HG03565 (cell line): ENCODE data around the gene MARCHF10.

Experiments used
- ATAC-seq: cut with Tn5 transposase; IDR thresholded peaks from one replicate; pipeline ENCODE4 v1.9.1; 2021; ENCODE audit warnings: mild to moderate bottlenecking, moderate library complexity; ENCODE audit not compliant: unreplicated experiment

MARCHF10 gene

DNA sequence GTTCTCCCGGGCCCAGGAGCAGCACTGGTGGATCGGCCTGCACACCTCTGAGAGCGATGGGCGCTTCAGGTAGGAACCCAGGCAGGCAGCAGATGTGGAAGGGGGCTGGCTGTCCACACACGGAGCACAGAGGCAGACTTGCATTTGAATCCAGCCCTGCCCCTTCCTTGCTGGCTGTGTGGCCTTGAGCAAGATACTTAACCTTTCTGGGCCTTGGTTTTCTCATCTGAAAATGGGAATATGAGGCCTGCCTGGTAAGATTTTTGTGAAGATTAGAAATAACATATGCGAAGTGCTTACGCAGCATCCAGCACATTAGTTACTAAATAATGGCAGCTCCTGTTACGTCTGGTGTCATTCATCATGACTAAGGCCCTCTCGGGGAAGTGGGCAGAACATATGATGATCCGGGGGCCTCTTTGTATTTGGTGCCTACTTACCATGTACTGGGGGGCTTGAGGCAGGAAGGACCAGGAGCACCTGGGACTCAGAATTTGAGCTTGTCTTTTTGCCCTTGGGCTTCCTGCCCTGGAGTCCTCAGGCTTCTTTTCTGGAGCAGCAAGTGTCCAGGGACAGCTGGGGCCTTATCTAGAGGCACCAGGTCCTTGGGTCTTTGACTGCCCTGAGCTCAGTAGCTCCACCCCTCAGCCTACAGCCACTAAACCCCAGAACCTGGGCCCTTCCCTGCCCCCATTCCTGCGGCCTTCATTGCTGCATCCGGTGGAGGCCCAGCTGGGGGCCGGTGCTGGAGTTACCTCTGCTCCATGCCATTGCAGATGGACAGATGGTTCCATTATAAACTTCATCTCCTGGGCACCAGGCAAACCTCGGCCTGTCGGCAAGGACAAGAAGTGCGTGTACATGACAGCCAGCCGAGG is 126.8 kb downstream of the MARCHF10 start:
- no peak for ATAC-seq

DNA sequence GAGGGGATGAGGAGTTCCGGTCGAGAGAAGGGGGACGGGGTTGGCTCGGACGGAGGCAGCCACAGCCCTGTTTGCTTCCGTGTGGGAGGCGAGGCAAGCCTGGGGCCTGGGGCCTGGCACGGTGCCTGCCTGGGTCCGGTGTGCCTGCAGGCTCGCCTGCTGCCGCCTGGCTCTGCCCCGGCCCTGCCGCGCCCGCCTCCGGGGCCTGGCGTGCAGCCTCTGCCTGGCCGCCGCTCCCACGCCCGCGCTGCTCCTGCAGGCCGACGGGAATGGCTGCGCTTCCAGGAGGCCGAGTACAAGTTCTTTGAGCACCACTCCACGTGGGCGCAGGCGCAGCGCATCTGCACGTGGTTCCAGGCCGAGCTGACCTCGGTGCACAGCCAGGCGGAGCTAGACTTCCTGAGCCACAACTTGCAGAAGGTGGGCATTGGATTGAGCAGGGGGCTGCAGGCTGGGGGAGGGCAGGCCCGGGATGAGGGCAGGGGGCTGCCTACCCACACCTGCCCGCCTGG is 127.5 kb downstream of the MARCHF10 start:
- no peak for ATAC-seq

DNA sequence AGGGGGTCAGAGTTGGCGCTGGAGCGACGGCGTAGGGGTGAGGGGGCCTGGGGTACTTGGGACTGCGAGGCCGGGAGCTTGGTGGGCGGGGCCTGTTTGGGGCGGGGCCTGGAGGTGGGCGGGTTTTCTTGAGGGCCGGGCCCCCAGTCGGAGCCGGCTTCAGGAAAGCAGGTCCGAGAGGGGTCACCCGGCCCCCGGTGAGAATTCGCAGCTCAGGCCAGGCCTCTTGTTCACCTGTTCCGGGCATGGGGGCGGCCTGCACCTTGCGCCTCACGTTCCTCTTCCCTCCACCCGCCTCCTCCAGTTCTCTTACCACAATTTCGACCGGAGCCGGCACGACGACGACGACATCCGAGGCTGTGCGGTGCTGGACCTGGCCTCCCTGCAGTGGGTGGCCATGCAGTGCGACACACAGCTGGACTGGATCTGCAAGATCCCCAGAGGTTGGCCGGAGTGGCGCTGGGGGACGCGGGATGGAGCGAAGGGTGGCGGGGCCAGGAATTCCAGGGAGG is 128.2 kb downstream of the MARCHF10 start:
- ATAC-seq, result no peak

DNA sequence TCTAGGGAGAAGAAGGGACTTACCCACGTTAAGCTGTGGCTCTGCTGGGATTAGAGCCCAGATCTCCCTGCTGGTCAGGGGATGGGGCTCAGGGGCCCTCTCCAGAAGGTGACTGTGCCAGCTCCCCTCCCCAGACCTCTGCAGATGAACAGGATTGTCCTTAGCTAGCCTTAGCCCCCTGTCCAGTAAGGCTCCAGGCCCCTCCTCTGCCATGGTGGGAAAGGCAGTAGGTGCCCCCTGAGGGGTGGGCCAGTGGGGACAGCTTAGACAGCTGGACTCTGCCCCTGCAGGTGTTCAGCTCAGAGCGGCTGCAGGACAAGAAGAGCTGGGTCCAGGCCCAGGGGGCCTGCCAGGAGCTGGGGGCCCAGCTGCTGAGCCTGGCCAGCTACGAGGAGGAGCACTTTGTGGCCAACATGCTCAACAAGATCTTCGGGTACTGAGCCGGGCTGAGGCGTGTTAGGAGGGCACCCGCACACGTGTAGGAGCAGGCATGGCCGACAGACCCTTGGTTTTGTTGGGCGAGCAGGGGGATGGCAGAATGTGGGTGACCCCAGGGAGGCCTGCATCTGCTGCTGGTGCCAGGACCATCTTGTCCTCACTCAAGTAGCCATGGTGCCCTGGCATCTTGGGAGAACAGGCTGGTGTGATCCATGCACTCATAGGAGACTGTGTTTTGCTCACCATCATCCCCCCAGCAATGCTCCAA is 129.7 kb downstream of the MARCHF10 start:
- ATAC-seq, result no peak

DNA sequence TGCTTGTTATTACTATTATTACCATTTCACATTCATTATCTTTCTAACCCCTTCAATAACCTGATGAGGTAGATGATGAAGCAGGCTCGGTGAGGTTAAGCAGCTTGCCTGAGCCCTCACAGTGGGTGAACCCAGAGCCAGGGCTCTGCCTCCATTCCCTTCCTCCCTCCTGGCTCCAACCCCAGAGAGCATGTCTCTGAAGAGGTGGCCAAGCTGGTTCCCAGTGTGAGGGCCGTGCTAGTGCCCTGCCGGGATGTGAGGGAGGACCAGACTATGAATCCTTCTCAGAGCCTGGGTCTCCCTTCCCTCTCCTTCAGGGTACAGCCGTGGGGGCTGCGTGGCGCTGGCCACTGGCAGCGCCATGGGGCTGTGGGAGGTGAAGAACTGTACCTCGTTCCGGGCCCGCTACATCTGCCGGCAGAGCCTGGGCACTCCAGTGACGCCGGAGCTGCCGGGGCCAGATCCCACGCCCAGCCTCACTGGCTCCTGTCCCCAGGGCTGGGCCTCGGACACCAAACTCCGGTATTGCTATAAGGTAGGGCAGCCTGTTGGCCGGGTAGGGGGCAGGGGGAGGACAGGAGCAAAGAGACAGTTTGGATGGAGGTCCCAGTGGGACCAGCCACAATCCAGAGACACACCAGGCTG is 131.0 kb downstream of the MARCHF10 start:
- ATAC-seq, result no peak

DNA sequence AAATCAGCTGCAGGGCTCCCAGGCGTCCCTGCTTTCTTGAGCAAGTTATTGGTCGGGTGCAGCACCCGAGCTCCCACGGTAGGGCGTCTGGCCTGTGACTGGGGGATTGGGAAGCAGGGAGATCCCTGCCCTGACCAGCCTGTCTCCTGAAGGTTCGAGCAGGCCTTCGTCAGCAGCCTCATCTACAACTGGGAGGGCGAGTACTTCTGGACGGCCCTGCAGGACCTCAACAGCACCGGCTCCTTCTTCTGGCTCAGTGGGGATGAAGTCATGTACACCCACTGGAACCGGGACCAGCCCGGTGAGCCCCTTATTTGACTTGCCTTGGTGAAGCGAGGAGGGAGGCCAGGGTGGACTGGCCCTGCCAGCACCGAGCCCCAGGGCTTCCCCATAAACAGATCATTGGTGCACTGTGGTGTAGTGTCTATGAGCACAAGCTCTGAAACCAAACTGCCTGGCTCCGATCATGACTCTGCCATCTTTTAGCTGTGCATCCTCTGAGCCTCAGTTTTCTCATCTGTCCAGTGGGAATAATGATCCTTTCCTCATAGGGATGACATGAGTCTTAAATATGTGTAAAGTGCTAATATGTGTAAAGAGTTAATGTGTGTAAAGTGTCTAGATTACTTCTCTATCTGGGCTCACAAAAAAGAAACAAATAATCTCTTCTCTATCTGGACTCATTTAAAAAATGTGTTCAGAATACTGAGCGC is 131.7 kb downstream of the MARCHF10 start:
- ATAC-seq, result no peak

DNA sequence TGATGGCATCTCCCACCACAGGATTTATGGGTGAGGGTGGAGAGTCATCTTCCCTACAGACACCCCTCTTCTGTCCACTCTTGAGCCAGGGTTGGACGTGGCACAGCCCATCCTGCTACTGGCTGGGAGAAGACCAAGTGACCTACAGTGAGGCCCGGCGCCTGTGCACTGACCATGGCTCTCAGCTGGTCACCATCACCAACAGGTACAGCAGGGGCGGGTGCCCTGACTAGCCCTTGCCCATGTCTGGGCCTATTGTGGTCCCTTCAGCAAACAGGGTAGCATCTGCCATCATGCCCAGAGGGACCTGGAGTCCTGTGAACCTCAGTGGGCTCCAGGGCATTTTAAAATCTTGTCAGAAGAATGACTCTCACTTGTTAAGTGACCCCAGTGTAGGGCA is 132.4 kb downstream of the MARCHF10 start:
- ATAC-seq, result no peak

DNA sequence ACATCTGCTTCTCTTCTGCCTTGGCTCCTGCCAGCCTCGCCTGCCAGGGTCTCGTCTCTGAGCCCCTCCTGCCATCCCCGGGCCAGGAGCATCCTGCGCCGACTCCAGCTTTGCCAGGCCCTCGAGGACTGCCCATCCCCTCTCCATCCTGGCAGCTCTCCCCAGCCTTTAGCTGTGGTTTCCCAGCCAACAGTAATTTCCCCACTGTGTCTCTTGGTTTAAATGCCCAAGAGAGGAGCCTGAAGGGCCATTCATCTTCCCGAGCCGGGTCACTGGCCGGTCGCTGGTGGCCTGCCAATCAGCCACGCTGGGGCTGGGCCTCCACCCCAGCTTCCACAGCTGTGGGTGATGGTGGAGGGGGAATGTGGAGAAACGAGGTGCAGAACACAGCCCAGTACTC is 132.9 kb downstream of the MARCHF10 start:
- no peak for ATAC-seq

DNA sequence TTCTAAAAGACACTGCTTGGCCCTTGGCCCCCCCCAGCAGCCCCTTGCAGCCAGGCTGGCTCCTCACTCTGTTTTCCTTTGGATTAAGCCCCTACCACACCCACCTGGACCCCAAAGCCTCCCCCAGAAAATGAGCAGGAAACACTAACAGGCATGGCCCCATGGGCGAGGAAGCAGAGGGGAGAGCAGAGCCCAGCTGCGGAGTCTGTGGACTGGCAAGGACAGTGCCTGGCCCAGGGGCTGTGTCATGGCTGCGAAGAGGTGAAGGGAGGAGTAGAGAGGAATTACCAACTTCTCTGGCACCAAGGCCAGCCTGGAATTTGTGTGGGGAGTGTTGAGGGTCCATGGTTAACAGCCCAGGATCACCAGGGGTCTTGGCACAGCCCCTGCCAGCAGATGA is 133.3 kb downstream of the MARCHF10 start:
- no peak for ATAC-seq

DNA sequence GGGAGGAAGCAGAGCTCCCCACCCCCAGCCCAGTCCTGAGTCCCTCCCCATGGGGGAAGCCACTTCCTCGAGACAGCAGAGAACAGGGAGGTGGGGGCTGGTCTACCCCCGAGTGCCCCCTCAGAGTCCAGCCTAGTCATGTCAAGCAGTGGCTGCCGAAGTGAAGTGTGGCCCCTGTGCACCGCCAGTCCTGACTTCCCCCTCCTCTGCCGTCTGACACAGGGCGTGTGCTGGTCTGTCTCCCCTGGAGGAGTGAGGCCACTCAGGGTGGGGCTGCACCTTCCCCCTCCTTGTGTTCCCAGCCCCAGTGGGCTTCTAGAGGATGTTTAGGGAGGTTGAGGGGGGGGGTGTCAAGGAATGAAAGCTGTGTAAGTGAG is 133.8 kb downstream of the MARCHF10 start:
- no peak for ATAC-seq

DNA sequence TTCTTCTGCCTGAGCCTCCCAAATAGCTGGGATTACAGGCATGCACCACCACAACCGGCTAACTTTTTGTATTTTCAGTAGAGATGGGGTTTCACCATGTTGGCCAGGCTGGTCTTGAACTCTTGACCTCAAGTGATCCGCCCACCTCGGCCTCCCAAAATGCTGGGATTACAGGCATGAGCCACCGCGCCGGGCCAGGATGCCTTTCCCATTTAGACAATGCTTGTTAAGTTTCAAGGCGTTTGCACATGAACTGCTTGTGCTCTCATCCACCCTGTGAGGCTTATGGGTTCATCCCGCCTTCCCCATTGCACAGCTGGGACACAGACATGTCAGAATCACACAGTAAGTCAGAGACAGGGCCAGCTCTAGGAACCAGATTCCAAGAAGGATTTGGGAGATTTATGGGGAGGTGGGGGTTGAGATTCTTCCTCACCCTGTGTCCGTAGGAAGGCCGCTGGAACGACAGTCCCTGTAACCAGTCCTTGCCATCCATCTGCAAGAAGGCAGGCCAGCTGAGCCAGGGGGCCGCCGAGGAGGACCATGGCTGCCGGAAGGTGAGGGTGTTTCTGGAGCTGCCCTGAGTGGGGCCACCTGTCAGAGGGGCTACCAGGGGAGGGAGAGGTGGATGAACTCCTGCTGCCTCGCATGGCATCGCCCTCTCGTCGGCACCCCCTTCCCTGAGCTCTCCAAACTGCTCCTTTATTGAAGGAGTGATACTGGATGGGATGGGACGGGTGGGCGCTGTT is 134.3 kb downstream of the MARCHF10 start:
- no peak for ATAC-seq

DNA sequence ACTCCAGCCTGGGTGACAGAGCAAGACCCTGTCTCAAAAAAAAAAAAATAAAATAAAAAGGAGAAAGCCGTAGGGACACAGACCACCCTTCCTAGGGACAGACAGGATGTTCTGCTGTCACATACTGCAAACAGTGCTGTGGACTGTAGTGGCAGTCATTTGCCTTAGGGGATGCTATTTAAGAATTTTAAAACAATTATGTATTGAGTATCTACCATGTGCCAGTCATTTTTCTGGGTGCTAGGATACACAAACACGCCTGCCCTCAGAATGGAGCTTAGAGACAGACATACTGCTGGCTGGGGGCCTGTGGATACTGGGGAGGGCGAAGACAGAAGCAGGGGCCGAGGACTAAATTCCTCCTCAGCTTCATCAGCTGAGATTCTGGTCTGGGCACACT is 135.2 kb downstream of the MARCHF10 start:
- no peak for ATAC-seq

DNA sequence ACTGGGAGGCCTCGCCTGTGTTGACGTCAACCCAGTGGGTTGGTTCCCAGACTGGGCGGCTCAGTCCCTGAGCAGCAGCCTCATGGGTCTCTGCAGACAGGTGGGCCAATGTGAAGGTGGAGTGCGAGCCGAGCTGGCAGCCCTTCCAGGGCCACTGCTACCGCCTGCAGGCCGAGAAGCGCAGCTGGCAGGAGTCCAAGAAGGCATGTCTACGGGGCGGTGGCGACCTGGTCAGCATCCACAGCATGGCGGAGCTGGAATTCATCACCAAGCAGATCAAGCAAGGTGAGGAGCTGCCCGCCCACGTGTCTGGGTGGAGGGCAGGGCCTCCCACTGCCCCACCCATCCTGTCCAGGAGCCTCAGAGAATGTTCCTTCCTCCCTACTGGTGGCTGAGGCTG is 136.6 kb downstream of the MARCHF10 start:
- ATAC-seq, result no peak

DNA sequence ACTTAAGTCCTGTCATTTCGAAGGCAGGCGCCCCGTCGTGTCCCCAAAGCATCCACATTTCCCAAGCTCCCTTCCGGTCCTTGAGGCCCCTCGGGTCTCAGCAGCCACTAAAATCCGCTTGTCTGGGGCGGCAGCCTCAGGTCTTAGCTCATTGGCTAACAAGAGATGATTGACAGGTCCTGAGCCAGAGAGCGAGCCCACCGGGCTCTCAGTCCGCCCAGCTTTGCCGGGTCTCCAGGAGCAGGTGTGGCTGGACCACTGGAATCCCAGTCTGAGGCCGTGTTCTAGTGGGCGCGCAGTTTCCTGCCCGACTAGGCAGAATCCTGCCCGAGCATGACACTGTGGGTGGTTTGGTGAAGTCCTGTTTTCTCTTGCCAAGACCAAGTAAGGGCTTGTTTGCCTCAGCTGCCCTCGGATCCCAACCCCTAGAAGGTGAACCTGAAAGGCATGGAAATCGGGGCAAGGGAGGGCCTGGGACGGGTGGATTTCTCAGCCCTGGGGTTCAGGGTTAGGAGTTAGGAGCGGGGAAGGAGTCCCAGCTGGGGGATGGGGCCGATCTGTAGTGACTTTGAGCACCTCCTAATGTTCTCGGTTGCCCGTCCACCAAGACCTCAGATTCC is 137.8 kb downstream of the MARCHF10 start:
- no peak for ATAC-seq

DNA sequence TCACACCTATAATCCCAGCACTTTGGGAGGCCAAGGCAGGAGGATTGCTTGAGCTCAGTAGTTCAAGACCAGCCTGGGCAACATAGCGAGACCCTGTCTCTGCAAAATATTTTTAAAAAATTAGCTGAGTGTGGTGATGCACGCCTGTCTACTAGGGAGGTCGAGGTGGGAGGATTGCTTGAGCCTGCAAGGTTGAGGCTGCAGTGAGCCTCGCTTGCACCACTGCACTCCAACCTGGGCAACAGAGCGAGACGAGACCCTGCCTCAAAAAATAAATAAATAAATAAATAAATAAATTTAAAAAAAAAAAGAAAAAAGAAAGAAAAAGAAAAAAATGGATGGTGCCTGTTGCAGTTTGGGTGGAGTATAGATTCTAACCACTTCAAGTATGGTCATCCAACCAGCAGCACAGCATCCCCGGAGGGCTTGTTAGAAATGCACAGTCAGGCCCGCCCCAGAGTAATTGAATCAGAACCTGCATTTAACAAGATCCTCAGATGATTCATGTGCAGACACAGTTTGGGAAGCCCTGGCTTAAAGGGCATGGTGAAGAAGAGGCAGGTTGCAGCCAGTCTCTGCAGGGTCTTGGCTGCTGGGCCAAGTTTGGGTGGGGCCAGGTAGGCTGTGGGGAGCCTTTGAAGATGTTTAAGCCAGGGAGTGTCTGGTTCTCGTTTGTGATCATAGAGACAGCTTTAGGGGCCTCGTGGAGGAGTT is 139.9 kb downstream of the MARCHF10 start:
- ATAC-seq, result no peak

DNA sequence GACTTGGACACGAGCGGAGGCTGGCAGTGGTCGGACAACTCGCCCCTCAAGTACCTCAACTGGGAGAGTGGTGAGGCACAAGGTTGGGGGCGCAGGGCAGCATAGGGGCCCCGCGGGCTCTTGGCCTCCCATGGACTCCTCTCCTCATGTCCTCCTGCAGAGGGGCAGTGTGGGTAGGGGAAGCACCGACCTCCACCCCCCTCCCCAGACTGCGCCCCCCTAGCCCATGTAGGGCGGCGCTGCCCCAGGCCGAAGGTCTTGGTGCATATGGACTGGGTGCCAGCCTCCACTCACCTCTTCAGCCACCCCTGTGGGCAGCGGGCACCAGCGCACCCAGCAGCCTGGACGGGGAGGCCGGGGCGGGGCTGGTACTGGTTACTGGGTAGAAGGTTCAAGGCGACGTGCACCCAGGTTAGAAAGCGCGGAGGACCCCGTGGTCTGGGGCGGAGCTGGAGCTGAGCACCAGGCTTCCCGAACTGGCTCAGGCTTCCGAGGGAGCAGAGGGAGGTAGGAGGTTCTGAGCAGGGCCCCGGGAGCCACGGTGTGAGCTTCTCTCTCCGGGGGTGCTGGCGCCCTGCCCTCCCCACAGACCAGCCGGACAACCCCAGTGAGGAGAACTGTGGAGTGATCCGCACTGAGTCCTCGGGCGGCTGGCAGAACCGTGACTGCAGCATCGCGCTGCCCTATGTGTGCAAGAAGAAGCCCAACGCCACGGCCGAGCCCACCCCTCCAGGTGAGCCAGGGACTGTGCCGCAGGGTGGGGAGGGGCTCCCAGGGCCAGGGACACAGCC is 141.1 kb downstream of the MARCHF10 start:
- no peak for ATAC-seq

DNA sequence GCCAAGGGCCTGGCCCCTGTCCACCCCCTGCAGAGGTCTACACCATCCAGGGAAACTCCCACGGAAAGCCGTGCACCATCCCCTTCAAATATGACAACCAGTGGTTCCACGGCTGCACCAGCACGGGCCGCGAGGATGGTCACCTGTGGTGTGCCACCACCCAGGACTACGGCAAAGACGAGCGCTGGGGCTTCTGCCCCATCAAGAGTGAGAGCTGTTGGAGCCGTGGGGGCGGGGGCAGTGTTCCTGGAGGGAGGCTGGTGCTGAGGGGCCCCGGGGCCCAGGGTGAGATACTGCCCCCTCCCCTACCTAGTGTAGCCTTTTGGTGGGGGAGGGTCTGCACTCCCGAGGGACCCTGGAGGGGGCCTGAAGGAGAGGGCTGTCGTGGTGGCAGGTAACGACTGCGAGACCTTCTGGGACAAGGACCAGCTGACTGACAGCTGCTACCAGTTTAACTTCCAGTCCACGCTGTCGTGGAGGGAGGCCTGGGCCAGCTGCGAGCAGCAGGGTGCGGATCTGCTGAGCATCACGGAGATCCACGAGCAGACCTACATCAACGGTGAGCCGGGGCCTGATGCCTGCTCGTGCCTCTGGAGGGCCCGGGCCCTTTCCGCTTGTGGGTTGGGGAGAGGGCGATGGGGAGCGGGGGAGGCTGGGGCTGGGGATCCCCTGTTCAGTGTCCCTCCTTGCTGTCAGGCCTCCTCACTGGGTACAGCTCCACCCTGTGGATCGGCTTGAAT is 141.9 kb downstream of the MARCHF10 start:
- ATAC-seq, result no peak

DNA sequence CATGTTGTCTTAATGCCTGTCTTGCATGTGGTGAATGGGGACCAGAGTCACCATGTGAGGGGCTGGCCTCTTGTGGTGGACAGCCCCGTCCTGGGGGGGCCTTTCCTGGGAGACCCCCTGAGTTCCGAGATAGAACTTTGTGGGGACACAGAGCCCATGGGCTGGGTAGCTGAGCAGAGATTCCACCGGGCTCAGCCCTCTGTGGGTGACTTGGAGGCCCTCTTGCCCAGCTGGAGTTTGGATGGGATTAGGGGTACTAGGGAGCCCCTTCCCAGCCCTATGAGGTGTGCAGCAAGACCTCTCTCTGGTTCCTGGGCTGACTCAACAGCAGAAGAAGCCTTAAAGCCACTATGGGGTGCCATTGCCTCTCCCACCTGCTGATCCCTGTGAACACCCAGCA is 142.5 kb downstream of the MARCHF10 start:
- ATAC-seq, result no peak
